HG03135 (cell line): Measurements from ENCODE around the gene RHBDL1.

Experiments used
- ATAC-seq: cut with Tn5 transposase; IDR thresholded peaks from one replicate; pipeline ENCODE4 v1.9.1; 2021; ENCODE audit warnings: mild to moderate bottlenecking, moderate library complexity; ENCODE audit not compliant: unreplicated experiment

The RHBDL1 gene

GRCh38 chr16:674968-675883 is at the start of gene RHBDL1:
TSS of gene RHBDL1 (plus strand) at chr16:675671. CDS start at chr16:675791, 120 bp downstream.
- ATAC-seq, result no peak

GRCh38 chr16:625977-626765 is 49.3 kb upstream of the RHBDL1 start:
- ATAC-seq, result no peak

DNA sequence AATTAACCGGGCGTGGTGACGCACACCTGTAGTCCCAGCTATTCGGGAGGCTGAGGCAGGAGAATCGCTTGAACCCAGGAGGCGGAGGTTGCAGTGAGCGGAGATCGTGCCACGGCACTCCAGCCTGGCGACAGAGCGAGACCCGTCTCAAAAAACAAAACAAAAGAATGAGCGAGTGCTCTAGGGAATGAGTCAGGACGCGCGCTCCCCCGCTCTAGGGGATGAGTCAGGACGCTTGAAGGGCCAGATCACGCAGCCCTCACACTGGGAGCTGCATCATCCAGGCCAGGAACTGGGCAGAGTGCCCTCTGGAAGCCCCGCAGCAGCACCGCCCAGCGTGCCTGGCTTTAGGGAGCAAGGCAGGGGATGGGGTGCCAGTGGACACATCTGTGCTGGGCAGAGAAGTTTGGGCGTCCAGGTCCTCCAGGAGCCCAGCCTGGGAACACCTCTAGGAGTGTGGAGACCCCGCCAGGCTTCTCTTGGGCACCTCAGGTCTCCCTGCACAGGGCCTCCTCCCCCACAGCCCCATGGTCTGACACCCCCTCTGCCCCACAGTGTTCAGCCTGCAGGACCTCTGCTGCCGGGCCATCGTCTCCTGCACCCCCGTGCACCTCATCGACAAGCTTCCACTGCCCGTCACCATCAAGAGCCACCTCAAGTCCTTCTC is 48.6 kb upstream of the RHBDL1 start:
- no peak for ATAC-seq

DNA sequence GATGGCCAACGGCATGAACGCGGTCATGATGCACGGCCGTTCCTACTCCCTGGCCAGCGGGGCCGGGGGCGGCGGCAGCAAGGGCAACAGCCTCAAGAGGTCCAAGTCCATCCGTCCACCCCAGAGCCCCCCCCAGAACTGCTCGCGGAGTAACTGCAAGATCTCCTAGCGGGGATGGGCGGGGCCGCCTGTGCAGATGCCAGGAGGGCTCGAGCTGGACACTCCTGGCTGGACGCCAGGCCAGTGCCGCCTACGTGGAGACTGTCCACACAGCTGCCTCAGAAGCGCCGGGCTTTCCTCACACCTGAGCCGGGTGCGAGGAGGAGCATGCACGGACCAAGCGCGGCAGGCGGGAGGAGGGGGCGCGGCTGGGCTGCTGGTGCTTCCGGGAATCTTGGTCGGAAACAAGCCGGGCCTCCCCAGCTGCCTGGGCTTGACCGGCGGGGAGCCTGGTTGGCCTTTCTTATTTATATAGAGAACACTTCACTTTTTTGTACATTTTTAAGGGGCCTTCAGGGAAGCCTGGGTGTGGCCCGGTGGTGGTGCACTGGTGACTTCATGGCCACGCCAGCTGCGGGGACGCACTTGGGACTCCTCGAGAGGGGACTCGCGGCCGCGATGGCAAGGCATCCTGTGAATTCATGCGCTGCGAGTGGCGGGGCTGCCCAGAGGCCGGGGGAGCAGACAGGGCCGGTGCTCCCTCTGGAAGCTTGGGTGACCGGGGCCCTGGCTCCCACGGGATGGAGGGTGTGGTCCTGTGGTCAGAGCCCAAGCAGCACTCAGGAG is 47.8 kb upstream of the RHBDL1 start:
- ATAC-seq, result no peak

DNA sequence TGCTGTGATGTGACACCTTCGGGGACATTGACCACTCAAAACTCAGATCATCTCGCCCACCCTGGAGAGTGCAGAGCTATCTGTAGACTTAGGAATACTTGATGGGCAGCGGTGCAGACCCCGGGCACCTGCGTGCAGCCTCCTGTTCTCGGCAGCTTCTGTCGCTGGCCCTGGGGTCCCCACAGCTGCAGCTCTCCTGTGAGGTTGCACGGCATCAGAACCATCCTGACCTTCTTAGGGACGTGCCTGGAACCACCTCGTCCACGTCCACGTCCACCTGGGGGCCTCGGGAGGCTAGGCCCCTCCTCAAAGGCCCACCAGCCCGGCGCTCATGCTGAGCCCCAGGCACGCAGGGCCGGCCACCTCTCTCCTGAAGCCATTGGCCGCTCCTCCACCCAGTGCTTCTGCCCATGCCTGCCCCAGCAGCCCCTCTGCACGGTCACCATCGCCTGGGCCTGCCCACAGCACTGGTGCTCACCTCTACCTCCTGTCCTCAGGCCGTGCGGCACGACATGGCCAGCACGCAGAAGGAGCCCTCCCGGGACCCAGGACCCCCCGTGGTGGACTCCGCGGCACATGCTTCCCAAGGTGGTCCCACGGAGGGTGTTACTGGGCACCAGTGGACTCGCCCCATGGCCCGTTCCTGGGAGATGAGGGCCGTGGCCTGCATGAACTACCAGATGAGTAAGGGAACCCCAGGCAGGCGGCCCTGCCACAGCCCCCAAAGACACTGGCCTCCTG is 47.0 kb upstream of the RHBDL1 start:
- ATAC-seq, result no peak

DNA sequence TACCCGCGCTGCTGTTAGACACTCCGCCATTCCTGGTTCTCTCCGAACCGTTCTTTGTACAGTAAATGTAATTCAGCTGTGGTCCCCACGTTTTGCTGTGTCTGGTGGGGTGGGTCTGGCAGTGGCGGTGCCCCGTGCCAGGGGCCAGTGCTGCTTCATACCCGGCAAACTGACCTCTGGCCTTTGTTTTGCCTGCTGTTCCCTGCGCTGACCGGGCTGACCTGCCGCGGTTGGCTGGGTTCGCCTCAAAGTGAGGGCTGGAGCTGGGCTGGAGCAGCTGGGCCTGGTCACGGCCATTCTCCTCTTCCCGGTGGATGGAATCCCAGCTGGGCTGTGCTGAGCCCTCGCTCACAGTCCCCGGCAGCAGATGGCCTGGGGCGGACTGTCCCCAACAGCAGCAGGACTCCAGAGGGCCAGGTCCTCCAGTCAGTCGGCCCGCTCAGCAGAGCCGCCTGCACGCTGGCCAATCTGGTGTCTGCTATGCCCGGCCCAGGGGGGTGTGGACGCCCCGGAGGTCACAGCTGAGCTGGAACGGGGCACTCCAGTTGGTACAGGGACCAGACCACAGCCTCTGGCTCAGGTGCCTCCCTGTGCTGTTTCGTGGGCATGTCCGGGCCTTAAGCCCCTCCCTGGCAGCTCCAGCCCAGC is 46.2 kb upstream of the RHBDL1 start:
- ATAC-seq, result no peak

GRCh38 chr16:629833-630248 is 45.6 kb upstream of the RHBDL1 start:
- no peak for ATAC-seq

DNA sequence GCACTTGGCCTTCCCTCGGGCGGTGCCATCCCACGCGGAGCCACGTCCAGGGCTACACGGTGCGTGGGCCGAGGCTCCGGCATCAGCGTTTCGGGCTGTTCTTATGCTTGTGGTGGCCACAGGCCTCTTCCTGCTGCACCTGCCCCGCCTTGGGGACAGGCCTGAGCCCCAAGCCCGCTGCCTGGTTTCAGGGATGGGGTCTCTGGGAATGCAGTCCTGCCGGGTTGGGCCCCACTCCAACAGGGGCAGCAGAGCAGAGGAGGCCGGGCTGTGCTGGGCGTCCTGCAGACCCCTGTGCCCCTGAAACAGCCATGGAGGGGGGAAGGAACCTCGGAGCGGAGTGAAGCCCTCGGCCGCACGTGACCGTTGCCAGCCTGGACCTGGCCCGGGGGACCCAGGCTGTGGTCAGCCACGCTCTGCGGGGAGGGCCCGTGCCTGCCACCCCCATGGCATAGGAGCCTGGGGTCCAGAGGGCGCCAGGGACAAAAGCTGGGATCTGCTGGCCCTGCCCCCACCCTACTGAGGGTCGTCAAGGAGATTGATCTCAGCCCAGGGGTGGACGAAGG is 45.1 kb upstream of the RHBDL1 start:
- ATAC-seq, result no peak

- no peak for ATAC-seq
Measured at GRCh38 chr16:630815-631405, 44.6 kb upstream of the RHBDL1 start, which contains the start of gene WFIKKN1. TSS of gene WFIKKN1 (plus strand) at chr16:630985. CDS start at chr16:631254, 269 bp downstream.

- no peak for ATAC-seq
Measured at GRCh38 chr16:631808-632358, 43.6 kb upstream of the RHBDL1 start.

DNA sequence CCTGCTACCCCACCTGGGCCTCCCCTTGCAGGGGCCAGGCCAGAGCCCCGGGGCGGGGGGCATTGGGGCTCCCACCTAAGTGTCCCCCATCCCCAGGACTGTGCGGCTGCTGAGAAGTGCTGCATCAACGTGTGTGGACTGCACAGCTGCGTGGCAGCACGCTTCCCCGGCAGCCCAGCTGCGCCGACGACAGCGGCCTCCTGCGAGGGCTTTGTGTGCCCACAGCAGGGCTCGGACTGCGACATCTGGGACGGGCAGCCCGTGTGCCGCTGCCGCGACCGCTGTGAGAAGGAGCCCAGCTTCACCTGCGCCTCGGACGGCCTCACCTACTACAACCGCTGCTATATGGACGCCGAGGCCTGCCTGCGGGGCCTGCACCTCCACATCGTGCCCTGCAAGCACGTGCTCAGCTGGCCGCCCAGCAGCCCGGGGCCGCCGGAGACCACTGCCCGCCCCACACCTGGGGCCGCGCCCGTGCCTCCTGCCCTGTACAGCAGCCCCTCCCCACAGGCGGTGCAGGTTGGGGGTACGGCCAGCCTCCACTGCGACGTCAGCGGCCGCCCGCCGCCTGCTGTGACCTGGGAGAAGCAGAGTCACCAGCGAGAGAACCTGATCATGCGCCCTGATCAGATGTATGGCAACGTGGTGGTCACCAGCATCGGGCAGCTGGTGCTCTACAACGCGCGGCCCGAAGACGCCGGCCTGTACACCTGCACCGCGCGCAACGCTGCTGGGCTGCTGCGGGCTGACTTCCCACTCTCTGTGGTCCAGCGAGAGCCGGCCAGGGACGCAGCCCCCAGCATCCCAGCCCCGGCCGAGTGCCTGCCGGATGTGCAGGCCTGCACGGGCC is 42.8 kb upstream of the RHBDL1 start:
- no peak for ATAC-seq

GRCh38 chr16:633336-634050 is 42.0 kb upstream of the RHBDL1 start:
- no peak for ATAC-seq

- ATAC-seq, result no peak
Measured at GRCh38 chr16:634051-634670, 41.3 kb upstream of the RHBDL1 start.

GRCh38 chr16:634996-635395 is 40.5 kb upstream of the RHBDL1 start:
- ATAC-seq, result no peak

DNA sequence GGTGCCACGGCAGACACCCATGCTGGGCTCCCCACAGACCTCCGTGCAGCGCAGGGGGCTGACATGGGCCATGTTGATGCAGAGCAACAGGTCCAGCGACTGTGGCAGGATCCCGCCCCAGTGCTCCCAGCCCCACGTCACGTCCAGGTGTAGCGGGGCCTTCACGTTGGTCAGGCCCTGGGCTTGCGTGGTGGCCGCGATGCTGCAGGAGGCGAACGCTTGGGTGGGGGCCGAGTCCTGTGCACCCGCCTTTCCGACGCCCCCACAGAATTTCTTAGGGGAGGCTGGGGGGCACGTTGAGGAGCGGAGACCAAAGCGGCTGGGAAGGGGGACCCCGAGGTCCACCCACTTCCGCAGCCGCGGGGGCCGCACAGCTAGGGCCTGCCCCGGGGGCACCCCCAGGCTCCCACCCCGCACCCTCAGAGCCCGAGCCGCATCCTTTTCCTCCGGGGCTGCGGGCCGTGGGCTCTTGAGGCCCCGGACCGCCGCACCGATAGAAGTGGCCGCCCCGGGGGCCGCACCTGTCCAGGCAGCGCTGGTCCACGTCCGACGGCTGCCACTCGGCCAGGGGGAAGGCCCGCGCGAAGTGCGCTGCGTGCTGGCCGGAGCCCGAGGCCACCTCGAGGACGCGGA is 39.8 kb upstream of the RHBDL1 start:
- ATAC-seq, result no peak
